ENCODE measurements around the gene MACROD1. TPM values are rescaled to one million over a fixed set of nuclear protein-coding genes. Genes with fewer than 3 reads are reported as not detected.
A peak's percentile ranks its signal among the peaks of the same experiment; 100 is the strongest.

The MACROD1 gene
- total and polyA plus RNA-seq, 9 of the 15 experiments (the other 6 are each of a cell fraction or from before 2014, with no cell fraction given): 1.1 to 60.0 (median 26.4) TPM

DNA sequence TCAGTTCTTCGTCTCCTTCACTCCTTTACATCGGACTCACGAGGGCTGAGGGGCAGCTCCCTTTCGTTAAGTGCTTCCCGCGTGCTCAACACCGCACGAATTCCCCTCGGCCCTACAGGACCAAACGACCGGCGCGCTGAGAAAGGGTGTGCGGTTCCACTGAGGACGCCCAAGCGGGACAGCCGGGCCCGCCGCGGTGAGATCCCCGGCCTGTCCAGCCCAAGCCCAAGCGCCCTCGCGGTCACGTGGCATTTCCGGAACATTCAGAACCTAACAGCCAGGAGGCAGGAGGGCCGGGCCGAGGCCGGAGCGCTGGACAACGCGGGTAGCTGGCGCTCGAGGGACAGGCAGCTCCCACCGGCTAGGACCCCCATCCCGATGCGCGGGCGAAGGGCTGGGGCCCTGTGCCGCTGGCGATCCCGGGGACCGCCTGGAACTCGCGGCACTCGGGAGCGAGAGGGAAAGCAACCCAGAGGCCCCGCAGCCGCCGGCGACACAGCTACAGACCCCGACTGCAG is 19.3 kb upstream of the MACROD1 start (continued):
- TF ChIP-seq SREBF1 (IDR thresholded peaks at IDR 0.05; ENCODE audit: borderline replicate concordance, low read depth, low read length) (0 out of 2 replicates have a peak, but pooled peaks have one; percentile 1), FOXK2 (conservative IDR thresholded peaks at IDR 0.05 in 1 of 2, IDR thresholded peaks at IDR 0.05 in 1 of 2; ENCODE audit: low read depth in 2 of 2) (peak in 1 of 2 experiments; percentile 22; a peak in 1 of 4 replicates), ARHGAP35 (IDR thresholded peaks at IDR 0.05; ENCODE audit: partially characterized antibody) (no peak), PHB (CRISPR knock-in tag; IDR thresholded peaks at IDR 0.05) (0 out of 2 replicates have a peak, but pooled peaks have one; percentile 79), RHOXF2B (CRISPR knock-in tag; conservative IDR thresholded peaks at IDR 0.05) (0 out of 2 replicates have a peak, but pooled peaks have one; percentile 26), FOXO4 (CRISPR knock-in tag; IDR thresholded peaks at IDR 0.05) (no peak), CBX8 (IDR thresholded peaks at IDR 0.05; ENCODE audit: borderline replicate concordance, extremely low read depth, low read depth, low read length, poor library complexity, severe bottlenecking) (no peak), XRCC5 (IDR thresholded peaks at IDR 0.05; ENCODE audit: low read depth, low read length) (peak; percentile 15; the same call in 1 of the 2 replicates), NCOA4 (IDR thresholded peaks at IDR 0.05; ENCODE audit: partially characterized antibody) (no peak), FIP1L1 (IDR thresholded peaks at IDR 0.05; ENCODE audit: low read depth, low read length, poor library complexity, severe bottlenecking) (peak; percentile 73), KLF1 (tag; IDR thresholded peaks at IDR 0.05) (peak; percentile 91), NR4A1 (CRISPR knock-in tag; IDR thresholded peaks at IDR 0.05) (no peak), NR4A1 (tag; IDR thresholded peaks at IDR 0.05) (peak; percentile 52; the same call in 1 of the 2 replicates), PTTG1 (tag; IDR thresholded peaks at IDR 0.05; ENCODE audit: low read depth) (no peak), HIVEP1 (CRISPR knock-in tag; IDR thresholded peaks at IDR 0.05) (peak; percentile 88; the same call in 1 of the 2 replicates), SUPT5H (IDR thresholded peaks at IDR 0.05) (peak; percentile 97)
- TF ChIP-seq, protein P1, sequence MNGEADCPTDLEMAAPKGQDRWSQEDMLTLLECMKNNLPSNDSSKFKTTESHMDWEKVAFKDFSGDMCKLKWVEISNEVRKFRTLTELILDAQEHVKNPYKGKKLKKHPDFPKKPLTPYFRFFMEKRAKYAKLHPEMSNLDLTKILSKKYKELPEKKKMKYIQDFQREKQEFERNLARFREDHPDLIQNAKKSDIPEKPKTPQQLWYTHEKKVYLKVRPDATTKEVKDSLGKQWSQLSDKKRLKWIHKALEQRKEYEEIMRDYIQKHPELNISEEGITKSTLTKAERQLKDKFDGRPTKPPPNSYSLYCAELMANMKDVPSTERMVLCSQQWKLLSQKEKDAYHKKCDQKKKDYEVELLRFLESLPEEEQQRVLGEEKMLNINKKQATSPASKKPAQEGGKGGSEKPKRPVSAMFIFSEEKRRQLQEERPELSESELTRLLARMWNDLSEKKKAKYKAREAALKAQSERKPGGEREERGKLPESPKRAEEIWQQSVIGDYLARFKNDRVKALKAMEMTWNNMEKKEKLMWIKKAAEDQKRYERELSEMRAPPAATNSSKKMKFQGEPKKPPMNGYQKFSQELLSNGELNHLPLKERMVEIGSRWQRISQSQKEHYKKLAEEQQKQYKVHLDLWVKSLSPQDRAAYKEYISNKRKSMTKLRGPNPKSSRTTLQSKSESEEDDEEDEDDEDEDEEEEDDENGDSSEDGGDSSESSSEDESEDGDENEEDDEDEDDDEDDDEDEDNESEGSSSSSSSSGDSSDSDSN (IDR thresholded peaks at IDR 0.05; ENCODE audit: borderline replicate concordance in 1 of 2, low read depth in 2 of 2, low read length in 2 of 2): peak; percentile 59 to 76; a peak in 1 of 4 replicates
- TF ChIP-seq, protein P2, sequence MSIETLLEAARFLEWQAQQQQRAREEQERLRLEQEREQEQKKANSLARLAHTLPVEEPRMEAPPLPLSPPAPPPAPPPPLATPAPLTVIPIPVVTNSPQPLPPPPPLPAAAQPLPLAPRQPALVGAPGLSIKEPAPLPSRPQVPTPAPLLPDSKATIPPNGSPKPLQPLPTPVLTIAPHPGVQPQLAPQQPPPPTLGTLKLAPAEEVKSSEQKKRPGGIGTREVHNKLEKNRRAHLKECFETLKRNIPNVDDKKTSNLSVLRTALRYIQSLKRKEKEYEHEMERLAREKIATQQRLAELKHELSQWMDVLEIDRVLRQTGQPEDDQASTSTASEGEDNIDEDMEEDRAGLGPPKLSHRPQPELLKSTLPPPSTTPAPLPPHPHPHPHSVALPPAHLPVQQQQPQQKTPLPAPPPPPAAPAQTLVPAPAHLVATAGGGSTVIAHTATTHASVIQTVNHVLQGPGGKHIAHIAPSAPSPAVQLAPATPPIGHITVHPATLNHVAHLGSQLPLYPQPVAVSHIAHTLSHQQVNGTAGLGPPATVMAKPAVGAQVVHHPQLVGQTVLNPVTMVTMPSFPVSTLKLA (conservative IDR thresholded peaks at IDR 0.05): peak; percentile 87 to 94
- TF ChIP-seq, protein P3, sequence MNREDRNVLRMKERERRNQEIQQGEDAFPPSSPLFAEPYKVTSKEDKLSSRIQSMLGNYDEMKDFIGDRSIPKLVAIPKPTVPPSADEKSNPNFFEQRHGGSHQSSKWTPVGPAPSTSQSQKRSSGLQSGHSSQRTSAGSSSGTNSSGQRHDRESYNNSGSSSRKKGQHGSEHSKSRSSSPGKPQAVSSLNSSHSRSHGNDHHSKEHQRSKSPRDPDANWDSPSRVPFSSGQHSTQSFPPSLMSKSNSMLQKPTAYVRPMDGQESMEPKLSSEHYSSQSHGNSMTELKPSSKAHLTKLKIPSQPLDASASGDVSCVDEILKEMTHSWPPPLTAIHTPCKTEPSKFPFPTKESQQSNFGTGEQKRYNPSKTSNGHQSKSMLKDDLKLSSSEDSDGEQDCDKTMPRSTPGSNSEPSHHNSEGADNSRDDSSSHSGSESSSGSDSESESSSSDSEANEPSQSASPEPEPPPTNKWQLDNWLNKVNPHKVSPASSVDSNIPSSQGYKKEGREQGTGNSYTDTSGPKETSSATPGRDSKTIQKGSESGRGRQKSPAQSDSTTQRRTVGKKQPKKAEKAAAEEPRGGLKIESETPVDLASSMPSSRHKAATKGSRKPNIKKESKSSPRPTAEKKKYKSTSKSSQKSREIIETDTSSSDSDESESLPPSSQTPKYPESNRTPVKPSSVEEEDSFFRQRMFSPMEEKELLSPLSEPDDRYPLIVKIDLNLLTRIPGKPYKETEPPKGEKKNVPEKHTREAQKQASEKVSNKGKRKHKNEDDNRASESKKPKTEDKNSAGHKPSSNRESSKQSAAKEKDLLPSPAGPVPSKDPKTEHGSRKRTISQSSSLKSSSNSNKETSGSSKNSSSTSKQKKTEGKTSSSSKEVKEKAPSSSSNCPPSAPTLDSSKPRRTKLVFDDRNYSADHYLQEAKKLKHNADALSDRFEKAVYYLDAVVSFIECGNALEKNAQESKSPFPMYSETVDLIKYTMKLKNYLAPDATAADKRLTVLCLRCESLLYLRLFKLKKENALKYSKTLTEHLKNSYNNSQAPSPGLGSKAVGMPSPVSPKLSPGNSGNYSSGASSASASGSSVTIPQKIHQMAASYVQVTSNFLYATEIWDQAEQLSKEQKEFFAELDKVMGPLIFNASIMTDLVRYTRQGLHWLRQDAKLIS (CRISPR knock-in tag; IDR thresholded peaks at IDR 0.05): peak; percentile 91
